ENCODE data around the gene WDR46. TPM values are rescaled to one million over a fixed set of nuclear protein-coding genes. Genes with fewer than 3 reads are reported as not detected.

Gene WDR46, protein sequence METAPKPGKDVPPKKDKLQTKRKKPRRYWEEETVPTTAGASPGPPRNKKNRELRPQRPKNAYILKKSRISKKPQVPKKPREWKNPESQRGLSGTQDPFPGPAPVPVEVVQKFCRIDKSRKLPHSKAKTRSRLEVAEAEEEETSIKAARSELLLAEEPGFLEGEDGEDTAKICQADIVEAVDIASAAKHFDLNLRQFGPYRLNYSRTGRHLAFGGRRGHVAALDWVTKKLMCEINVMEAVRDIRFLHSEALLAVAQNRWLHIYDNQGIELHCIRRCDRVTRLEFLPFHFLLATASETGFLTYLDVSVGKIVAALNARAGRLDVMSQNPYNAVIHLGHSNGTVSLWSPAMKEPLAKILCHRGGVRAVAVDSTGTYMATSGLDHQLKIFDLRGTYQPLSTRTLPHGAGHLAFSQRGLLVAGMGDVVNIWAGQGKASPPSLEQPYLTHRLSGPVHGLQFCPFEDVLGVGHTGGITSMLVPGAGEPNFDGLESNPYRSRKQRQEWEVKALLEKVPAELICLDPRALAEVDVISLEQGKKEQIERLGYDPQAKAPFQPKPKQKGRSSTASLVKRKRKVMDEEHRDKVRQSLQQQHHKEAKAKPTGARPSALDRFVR
- 52.8 and 61.5 TPM in 2 replicates for total RNA-seq

DNA sequence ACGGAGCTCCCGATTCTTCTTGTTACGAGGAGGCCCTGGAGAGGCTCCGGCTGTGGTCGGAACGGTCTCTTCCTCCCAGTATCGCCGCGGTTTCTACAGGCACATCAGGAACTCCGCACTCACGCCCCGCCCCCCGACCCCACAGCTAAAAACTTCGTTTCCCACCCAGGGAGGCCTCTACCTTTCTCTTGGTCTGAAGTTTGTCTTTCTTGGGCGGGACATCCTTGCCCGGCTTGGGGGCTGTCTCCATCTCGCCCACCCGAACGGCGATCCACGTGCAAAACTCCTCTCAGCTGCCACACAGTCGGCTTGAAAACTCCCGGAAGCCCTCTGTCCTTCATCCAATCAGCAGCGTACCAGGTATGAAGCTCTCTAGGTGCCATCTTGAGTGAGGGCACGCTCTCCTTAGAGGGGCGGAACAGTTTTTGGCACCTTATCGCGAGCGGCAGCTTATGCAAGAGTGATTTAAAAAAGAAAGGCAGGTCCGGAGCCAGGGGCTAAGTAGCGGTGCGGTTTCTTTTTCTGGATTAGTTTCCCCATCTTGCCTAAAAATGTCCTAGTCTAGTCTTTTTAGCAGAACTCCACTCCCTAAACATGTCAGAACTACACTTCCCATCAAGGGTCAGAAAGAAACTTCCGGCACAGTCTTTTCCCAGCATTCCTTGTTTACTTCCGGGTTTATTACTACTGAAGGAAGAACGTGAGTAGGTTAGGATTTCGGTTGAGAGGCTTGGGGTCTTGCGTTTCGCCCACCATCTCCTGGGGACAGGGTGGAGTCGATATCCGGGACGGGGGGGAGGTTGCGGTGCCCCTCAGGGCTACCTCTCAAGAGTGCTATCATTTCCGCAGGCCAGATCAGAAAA is at the start of gene WDR46, which contains the start of gene PFDN6:
Gene WDR46 (minus strand): TSS at position 319 of the 863 bp plus-strand sequence. CDS start 69 bp downstream, at position 250.
Gene PFDN6 (plus strand): TSS at position 681 of the 863 bp plus-strand sequence. CDS start 256 bp downstream, outside the sequence.

DNA sequence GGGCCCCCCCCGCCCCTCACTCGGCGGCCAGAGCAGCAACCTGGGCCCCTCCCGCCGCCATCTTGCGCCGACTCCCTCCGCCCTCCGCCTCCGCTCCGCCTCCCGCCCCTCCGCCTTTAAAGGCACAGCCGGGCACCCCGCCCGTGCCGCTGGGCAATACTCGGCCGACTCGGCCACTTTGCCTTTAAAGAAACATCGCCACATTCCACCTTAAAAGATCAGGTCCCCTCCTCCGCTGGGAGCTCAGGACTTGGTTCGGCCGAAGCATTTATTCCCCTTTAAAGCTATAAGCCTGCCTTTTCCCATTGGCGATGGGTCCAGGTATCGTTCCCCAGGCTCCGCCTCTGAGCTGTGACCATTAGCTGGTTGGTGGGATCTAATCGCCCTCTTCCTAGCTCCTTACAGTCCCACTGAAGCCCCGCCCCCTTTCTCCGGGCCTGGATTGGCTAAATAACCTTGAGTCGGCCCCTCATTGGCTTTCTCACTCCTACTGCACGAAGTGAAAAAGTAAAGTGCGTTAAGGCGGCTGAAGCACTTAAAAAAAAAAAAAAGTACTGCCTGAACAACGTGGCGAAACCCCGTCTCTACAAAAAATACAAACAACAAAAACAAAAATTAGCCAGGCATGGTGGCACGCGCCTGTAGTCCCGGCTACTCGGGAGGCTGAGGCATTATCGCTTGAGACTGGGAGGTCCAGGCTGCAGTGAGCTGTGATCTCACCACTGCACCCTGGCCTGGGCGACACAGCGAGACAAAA is 28.8 kb upstream of the WDR46 start, which contains the start of gene ZBTB22:
Gene ZBTB22 (minus strand): TSS at position 76 of the 757 bp plus-strand sequence. CDS start 828 bp downstream, outside the sequence.

DNA sequence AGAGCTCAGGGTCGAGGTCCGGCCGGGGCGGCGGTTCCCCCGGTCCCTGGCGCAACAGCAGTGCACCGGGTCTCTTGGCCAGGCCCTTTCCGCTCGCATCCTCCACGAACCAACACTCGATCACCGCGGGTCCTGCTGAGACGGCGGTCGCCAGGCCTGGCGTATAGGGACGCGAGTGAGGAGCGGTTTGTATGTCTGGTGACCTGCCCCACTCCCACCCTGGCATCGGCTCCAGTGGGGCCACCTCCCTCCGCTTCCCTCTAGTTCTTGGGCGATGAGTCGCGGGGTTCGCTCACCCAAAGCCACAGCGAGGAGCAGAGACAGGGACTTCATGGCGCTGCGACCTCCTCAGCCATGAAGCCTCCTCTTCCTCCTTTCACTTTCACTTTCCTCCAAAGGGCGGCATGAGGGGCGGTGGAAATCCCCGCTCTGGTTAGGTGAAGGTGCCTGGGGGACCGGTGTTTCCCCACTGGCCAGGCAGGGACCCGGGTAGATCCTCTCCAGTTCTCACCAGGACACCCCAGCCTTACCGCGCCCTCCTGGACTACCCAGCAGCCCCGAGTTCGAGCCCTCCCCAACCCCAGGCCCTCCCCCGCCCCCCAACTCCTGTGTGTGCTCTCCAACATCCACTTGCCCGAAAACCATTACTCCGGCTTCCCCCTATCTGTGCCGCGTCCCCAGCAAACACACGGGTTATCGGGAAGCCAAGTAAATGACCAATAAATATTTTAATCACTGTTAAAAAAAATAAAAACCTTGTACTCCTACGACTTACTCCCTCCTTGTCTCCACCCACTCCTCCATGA is 24.9 kb upstream of the WDR46 start, which contains the start of gene TAPBP:
Gene TAPBP (minus strand): TSS at position 370 of the 806 bp plus-strand sequence. CDS start 37 bp downstream, at position 333.

DNA sequence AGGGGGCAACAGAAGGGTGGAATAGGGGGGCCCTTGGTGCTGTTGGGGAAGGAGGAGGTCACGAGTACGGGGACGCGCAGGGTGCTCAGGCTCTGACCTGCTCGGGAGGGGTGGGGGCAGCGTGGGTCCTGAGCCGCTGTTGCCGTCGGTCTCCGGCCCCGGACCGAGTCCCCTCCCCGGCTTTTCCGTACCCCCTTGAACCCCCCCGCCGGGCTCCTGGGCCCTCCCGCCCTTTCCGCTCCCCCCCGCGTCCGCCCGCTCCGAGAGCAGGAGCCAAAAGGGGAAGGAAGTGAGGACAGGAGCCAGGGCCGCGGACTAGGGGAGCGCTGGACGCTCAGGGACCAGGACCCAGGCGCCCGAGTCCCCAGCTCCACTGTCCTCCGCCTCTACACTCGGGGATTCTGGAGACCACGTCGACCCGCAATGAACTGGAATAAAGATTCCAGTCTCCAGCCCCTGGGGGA is 9.8 kb upstream of the WDR46 start, which contains the start of gene RGL2:
Gene RGL2 (minus strand): TSS at position 170 of the 464 bp plus-strand sequence. CDS start 332 bp downstream, outside the sequence.

DNA sequence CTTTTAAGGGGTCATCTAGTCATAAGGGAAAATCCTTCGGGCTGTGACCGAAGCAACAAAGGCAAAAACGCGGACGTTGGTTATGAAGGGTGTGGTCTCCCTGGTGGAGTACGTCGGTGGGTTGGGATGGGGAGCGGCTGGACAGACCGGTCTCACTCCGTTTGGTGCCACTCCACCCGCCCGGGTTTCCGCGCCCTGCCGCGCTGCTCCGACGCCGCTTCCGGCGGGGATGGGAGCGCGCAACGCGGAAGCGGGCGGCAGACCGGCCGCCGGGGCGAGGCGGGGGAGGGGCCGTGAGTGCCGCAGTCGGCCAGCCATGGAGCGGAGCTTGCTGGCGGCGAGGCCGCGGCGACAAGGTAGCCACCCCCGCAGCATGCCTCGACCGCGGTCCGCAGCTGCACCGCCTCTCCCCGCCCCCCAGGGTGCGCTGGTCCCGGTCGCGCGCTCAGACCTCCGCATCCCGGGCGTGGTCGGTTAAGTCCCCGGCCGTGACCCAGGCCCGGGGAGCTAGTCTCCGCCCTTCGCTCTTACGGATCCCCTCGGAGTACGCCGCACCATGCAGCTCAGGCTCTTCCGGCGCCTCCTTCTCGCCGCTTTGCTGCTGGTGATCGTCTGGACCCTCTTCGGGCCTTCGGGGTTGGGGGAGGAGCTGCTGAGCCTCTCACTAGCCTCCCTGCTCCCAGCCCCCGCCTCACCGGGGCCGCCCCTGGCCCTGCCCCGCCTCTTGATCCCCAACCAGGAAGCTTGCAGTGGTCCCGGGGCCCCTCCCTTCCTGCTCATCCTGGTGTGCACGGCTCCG is 12.0 kb downstream of the WDR46 start, which contains the start of gene B3GALT4:
Gene B3GALT4 (plus strand): TSS at position 260 of the 799 bp plus-strand sequence. CDS start 297 bp downstream, at position 557.

DNA sequence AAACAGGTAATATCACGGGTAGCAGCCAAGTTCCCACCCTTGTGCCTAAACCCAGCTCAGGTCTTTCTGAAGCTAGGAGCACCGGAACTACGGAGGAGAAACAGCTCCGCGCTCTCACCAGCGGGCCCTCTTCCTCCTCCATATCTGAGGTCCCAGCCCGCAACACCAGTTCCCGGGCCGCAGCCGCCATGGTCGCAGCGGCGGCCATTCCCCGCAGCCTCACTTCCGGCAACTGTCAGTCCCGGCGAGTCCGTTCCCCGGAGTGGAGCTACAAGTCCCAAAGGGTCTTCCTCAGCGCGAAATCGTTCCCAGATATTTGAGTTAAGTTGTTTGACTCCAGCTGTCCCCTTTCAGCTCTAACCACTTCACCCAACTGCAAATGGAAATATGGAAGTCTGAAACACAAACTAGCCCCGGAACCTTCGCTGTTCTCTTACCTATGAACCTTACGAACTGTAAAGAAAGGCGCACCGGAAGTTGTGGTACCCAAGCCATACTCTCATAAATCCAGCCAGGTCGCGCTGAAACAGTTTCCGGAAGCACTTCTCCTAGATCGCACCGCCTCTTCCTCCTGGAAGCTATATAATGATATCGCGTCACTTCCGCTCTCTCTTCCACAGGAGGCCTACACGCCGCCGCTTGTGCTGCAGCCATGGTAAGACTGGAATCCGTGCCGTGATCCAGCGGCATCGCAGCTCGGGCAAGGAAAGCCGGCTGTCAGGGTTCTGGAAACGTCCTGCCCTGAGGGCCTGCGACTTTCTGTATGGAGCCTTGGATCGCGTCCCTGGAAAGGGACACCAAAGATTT is 17.4 kb downstream of the WDR46 start, which contains the start of the genes RPS18 and VPS52:
Gene RPS18 (plus strand): TSS at position 608 of the 807 bp plus-strand sequence. CDS start 45 bp downstream, at position 653.
Gene VPS52 (minus strand): TSS at position 409 of the 807 bp plus-strand sequence. CDS start 201 bp downstream, at position 208.

Other genes with a start within 250 kb of the WDR46 start
- gene HLA-DPA1, start 215.6 kb downstream of the WDR46 start, total RNA-seq = 1.3 and 1.8 TPM in 2 replicates
- gene HLA-DPB1, start 213.2 kb downstream of the WDR46 start, total RNA-seq = 20.7 and 48.1 TPM in 2 replicates
- gene COL11A2, start 96.8 kb downstream of the WDR46 start, total RNA-seq = 0.16 TPM in 1 of 2 replicates, not detected in the other
- 18.2 and 30.1 TPM in 2 replicates for gene RXRB, start 88.6 kb downstream of the WDR46 start, total RNA-seq
- 125 and 202 TPM in 2 replicates for gene SLC39A7, start 88.4 kb downstream of the WDR46 start, total RNA-seq
- 4.9 and 16.4 TPM in 2 replicates for gene HSD17B8, start 84.6 kb downstream of the WDR46 start, total RNA-seq
- 17.8 and 22.0 TPM in 2 replicates for gene RING1, start 80.7 kb downstream of the WDR46 start, total RNA-seq
- gene VPS52, start 17.4 kb downstream of the WDR46 start, total RNA-seq = 26.1 and 26.4 TPM in 2 replicates
- 6,636 and 7,005 TPM in 2 replicates for gene RPS18, start 17.2 kb downstream of the WDR46 start, total RNA-seq
- 3.6 and 6.8 TPM in 2 replicates for gene B3GALT4, start 12.1 kb downstream of the WDR46 start, total RNA-seq
- 47.4 and 68.0 TPM in 2 replicates for gene PFDN6, start 362 bp upstream of the WDR46 start, total RNA-seq
- 36.6 and 37.5 TPM in 2 replicates for gene RGL2, start 9.7 kb upstream of the WDR46 start, total RNA-seq
- gene TAPBP, start 24.8 kb upstream of the WDR46 start, total RNA-seq = 101 and 167 TPM in 2 replicates
- 17.6 and 20.3 TPM in 2 replicates for gene ZBTB22, start 28.5 kb upstream of the WDR46 start, total RNA-seq
- 35.0 and 54.7 TPM in 2 replicates for gene DAXX, start 33.7 kb upstream of the WDR46 start, total RNA-seq
- 13.1 and 31.4 TPM in 2 replicates for gene KIFC1, start 102.6 kb upstream of the WDR46 start, total RNA-seq
- 20.2 and 20.4 TPM in 2 replicates for gene PHF1, start 121.8 kb upstream of the WDR46 start, total RNA-seq
- gene CUTA, start 128.9 kb upstream of the WDR46 start, total RNA-seq = 205 and 287 TPM in 2 replicates
- 3.5 and 13.7 TPM in 2 replicates for gene SYNGAP1, start 130.8 kb upstream of the WDR46 start, total RNA-seq
- 3.0 and 4.9 TPM in 2 replicates for gene ZBTB9, start 165.3 kb upstream of the WDR46 start, total RNA-seq